DMS 273 (cell line): Measurements from ENCODE around the gene LGMN.
"Not testable (repeated sequence)": the region's sequence is repeated elsewhere in the genome, so short reads cannot be mapped to it uniquely, and the experiment has no call there.

Experiments used
- DNase-seq: peaks from one replicate; lab custom pipeline; 2025; ENCODE audit not compliant: unreplicated experiment; lab: John Stamatoyannopoulos, UW

The LGMN gene

DNA sequence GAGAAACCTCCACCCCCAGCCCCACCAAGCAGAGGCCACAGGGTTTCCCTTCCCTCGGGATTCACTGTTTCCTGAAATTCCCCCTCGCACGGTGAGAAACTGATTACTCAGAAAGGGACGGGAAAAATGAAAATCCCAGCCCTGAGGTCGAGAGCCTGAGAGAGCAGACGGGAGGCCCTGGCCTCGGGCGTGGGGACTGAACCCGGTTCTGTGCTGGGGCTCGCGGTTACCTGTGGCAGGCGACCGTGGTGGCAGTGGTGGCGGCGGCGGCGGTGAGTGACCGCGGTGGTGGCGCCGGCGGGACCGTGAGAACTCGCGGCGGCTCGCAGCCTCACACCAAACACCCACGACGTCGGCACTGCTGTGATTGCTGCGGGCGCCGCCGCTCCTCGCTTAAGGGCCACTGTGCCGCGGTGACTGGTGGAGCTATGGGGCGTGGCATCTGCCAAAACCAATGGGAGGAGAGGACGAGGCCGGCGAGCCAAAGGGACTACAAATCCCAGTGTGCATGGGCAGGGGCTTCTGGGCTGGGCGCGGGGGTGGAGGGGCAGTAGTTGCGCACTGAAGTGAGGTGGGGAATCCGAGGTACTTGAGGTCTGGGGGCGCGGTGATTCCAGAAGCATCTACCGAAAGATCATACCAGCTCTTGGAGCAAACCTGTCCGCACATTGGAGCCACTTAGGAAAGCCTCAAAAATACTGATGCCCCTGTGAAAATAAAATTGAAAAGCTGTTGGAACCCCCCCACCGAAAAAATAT, at the start of gene LGMN:
Gene LGMN, minus strand, starts transcription at position 369 of the 758 bp plus-strand sequence. CDS start 15,841 bp downstream, outside the sequence.
- peak; percentile 98 for DNase-seq

DNA sequence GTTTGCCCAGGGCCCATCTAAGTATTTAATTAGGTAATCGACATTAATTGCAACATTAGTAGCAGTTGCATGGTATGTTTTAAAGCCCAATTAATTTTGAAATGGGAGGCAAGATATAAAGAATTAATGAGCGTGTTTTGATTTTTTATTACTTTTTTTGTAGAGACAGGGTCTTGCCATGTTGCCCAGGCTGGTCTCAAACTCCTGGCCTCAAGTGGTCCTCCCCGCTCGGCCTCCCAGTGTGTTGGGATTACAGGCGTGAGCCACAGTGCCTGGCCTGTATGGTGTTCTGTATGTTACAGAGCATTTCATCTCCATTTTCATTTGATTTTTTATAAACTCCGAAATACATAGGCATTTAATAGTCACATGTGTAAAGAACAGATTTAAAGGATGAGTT, 46.5 kb upstream of the LGMN start:
- no peak for DNase-seq

DNA sequence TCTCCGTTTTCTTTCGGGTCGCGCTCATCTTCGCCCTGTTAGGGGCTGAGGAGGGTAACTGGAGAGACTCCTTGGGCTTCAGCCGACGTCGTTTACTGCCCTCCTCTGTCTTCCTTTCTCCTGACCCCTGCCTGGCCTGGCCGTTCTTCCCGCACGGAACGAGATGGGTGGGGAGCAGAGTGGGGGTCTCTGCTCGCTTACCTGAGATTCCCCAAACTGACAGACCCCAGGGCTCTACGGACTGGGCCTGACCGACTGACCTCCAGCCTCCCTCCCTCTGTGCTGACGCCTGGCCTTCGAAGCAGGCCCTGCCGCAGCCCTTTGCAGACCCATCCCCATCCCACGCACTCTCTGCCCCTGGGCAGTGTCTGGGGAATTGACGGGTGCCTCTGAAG, 46.1 kb upstream of the LGMN start:
- DNase-seq, result peak; percentile 45

DNA sequence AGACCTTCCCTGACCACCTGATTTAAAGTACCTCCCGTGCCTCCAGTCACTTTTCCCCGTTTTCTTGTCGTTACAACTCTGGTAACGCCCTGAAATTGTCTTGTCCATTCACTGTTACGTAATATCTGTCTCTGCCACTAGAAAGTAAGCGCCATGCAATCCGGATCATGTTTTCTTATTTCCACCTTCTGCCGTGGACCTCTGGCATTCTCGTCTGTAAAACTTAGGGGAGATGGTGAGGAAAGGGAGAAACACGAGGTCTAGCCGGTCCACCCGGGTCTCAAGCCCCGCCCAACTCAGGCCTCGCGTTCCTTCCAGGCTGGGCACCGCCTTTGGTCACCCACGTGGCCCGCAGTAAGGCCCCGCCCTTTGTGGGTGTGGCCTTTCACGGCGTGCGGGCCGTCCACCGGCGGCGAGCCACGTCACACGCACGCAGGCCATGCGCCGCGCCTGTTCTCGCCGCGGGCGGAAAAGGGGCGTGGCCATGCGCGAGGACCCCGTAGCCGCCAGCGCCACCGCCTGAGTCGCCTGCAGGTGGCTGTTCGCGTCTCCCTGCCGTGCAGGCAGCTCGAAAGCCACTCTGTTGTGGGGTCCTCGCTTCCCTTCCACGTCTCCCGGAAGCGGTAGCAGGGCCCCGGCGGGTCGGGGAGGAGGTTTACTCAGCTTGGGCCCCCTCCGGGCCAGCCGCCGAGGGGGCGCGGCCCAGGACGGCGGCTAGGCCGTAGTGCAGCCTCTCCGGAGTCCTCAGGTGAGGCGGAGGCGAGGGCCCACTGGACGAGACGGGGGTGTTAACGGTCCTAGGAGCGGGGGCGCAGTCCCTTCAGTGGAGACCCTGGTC, 45.5 kb upstream of the LGMN start, which contains the start of gene GOLGA5:
Gene GOLGA5, plus strand, starts transcription at position 597 of the 838 bp plus-strand sequence. CDS start 3,133 bp downstream, outside the sequence.
- peak; percentile 100 for DNase-seq

DNA sequence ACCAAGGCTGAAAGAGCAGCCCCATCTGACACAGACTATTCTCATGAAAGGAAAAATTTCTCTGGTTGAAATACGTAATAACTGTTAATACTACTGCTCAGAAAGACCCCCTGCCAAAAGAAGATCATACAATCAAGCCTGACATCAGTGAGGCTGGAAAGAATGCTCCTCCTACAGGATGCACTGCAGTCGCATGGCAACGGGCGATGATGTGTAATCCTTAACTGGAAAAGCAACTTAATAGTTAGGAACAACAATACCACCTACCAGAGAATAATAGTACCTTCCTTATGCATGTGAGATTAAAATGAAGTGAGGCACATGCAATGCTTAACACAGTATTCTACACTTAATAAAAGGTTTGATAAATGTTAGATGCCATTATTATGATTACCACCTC, 44.5 kb upstream of the LGMN start:
- peak; percentile 45 for DNase-seq

DNA sequence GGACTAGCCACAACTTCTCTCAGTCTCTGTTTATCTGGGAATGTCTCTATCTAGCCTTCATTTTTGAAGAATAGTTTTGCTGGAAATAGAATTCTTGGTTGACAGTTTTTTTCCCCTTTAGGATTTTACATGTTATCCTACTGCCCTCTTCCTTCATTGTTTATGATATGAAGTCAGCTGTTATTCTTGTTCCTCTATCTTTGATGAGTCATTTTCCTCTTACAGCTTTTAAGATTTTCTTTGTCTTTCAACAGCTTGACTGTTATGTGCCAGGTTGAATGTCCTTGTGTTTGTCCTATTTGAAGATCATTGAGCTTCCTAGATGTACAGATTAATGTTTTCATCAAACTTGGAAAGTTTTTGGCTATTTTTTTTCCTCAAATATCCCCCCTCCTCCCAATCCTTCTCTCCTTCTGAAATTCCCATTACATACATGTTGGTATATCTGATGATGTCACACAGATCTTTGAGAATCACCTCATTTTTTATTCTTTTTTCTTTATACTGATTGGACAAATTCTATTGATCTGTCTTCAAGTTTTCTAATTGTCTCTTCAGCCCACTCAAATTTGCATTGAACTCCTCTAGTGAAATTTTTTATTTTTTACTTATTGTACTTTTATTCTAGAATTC, 41.1 kb upstream of the LGMN start:
- no peak for DNase-seq

DNA sequence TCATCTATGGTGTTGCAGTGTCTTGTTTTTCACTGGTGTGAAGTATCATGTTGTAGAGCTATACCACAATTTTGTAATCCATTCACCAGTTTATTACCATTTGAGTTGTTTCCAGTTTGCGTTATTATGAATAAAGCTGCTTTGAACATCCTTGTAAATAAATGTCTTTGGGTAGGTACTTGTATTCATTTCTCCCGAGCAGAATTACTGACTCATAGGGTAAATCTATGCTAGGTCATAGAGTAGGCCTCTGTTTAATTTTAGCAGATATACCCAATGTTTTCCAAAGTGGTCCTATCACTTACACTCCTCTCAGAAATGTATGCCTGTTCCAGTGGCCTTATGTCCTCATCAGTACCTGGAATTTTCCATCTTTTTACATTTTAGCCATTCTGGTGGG, 39.1 kb upstream of the LGMN start:
- no peak for DNase-seq

DNA sequence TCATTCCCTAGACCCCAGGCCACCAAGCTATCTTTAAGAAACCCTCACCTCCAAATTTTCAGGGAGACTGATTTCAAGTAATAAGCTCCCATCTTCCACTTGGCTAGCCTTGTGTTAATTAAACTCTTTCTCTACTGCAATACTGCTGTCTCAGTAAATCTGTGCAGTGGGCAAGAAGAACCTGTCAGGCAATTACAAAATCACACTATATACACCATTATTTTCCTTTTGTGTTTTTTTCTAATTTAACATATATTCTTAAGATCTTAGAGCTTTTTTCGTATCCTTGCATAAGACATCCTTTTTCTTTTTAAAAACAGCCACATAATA, 38.0 kb upstream of the LGMN start:
- DNase-seq, result no peak

DNA sequence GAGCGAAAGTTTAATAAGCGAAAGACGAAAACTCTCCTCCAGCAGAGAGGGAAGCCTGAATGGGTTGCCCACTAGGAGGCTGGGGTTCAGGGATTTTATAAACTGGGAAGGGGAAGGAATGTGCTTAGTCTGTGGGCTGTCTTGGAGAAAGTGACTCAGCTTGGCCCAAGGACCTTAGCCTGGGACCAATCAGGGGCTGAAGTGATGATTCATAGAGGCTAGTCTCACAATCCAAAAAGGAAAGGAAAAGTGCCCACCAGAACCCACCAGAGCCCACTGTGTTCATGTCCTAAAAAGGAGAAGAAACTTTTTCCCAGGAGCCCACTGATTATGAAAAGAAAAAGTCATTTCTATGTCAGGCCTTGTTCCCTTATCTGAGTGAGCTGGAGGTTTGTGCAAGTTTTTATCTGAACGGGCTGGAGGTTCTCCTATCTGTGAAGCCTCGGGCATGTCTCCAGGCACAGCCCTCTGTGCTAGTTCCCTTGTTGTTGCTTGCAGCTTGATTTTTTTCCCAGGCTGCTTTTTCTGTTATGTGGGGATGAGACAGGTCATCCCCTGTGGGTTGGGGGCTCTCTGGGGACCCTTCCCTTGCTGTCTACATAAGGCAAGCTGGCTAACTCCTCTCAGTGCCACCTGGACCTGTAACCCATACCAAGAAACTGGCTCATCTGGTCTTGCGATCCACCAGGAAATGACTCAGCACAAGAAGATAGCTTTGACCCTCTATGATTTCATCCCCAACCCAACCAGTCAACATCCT, 37.4 kb upstream of the LGMN start:
- DNase-seq, result no peak

DNA sequence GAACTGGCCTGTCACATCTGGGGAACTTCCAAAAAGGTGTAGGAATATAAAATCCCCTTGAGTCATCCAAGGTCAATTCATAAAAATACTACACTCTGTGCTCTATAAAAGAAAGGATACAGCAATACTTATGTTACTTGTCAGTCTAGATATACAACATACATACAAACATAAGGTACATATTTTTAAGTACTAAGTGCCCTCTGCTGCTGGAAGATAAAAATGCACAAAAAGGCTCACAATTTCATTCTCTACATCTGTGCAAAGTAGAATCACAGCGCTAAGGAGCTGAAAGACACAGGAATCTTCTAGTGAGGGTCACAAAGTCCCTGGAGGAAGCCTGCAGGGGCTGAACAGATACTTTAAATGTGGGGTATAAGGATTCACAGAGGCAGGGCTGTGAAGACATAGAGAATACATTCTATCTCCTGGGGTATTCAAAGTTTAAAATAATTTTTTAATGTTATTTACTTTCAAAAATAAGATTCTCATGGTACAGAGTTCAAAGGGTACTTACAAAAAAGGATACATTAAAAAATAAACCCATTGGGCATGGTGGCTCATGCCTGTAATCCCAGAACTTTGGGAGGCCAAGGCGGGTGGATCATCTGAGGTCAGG, 35.5 kb upstream of the LGMN start:
- DNase-seq, result peak; percentile 80

DNA sequence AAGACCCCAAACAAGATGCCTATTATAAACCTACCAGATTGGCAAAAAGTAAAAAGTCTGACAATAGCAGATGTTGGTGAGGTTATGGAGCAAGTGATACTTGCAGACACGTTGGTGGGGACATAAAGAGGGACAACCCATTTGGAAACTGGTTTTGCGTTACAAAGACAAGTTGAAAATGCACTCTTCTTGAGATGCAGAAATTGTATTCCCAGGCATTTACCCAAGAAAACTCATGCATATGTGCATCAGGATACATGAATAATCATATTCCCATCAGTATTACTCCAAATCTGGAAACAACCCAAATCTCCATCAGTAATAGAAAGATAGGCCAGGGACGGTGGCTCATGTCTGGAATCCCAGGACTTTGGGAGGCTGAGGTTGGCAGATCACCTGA, 32.9 kb upstream of the LGMN start:
- DNase-seq, result no peak

DNA sequence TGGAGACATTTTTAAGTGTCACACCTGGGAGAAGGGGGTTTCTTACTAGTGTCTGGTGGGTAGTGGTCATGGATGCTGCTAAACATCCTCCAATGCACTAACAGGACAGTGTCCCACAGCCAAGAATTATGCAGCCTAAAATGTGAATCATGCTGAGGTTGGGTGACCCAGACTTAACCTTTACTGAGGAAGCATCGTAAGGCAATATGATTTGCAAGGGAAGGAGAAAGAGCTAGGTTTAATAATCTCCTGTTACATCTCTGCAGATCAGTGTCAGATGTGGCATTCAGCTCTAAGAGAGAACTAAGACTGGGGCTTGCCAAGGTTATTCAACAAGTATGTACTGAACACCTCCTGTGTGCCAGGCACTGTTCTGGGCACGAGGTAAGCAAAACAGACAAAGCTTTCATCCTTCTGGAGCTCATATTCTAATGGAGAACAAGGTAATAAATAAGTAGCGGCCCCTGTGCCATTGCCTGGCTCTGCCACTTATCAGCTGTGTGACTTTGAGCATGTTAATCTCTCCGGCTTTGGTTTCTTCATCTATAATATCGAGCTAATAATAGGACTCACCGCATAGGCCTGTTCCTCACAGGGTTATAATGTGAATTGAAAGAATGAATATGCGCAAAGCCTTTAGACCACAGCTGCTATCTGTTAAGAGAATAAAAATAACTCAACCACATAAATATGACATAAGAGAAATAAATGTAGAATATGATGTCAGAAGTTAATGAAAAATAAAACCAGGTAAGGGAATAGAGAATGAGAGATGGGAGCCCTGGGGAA, 32.2 kb upstream of the LGMN start:
- DNase-seq, result no peak

DNA sequence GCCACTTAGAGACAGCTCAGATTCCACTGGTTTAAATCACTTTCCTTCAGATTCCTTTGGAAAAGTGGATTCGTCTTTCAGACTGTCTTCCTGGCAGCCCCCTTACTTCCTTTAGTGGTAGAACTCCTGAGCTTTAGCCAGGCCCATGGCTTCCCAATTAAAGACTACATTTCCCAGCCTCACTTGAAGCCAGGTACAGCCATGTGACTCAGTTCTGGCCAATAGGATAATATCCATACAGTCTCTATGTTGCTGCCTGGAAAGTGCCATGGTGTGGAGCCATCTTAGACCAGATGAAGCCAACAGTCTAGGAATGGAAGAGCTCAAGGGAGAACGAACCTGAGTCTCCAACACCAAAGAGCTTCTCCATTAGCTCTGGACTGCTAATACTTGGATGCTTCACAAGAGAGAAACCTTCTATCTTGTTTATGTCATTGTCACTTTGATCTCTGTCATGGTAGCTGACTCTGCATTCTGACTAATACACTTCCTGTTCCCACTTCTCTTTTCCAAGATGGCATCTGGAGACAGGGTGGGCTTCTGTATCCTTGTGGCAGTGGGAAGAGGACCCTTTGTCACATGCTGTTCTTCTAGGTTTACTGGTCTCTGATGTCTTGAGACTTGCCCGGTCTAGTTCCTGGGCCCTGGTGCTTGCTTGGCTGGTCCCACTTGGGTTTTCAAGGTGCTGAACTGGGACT, 30.6 kb upstream of the LGMN start:
- DNase-seq, result peak; percentile 61

DNA sequence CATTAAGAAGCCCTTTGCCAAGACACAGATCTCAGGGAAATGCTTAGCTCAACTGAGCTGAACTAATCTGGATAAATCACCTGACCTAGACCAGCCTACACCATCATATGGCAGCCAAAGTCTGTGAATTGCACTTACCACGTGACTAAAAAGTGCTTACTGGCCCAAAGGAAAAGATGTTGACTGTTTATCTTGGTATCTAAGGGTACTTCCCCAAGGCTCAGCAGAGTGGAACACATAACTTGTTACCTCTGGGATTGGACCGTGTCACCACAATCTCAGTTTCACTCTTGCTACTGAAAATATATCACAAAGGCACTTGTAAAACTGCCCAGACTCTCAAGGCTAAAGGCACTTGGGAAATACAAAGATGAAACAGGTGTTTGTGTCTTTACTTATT, 26.9 kb upstream of the LGMN start:
- not testable (repeated sequence) for DNase-seq

DNA sequence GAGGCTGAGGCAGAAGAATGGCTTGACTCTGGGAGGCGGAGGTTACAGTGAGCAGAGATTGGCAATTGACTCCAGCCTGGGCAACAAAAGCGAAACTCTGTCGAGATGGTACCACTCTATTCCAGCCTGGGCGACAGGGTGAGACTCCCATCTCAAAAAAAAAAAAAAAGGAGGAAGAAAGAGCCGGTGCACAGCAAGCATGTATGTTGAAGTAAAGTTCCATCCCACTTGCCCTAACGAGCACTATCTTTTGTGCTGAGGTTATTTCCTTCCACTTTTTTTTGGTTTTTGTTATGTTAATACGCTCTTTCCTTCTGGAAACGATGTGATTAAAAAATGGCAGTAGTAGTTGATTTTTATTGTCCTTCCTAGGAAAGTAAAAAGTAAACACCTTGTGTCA, 26.1 kb upstream of the LGMN start:
- no peak for DNase-seq

DNA sequence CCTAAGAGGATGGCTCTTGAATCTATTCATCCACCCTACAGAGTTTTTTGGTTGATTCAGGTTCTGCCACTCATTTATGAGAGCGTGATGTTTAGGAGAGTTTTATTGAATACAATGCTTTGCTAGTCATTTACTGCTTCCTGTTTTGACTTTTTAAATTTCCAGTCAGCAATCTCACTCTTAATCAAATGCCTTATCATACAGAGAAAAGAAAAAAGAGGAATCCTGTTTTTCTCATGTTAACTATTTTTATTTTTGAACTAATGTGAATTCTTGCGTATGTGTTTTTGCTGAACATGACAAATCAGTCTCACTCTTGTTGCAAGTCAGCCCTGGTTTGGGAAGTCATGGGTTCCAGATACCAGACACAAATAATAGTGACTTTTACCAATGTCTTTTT, 22.1 kb upstream of the LGMN start:
- DNase-seq, result no peak

DNA sequence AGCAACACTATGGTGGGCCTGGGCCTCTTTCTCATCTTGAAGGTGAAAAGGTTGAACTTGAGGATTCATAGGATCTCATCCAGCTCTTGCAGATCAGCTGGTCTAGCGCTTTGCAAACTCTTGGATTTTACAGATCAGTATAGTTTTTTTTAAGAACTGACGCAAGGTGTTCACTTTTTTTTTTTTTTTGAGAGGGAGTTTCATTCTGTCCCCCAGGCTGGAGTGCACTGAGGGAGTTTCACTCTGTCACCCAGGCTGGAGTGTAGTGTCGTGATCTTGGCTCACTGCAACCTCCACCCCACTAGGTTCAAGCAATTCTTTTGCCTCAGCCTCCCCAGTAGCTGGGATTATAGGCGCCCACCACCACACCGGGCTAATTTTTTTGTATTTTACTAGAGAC, 20.4 kb upstream of the LGMN start:
- DNase-seq, result no peak

DNA sequence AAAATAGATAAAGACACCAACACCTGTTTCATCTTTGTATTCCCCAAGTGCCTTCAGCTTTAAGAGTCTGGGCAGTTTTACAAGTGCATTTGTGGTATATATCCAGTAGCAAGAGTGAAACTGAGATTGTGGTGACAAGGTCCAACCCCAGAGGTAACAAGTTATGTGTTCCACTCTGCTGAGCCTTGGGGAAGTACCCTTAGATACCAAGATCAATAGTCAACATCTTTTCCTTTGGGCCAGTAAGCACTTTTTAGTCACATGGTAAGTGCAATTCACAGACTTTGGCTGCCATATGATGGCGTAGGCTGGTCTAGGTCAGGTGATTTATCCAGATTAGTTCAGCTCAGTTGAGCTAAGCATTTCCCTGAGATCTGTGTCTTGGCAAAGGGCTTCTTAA, 19.8 kb upstream of the LGMN start:
- not testable (repeated sequence) for DNase-seq
